T-helper 17 cell (primary cell): ENCODE measurements around the gene GTPBP4. TPM values are rescaled to one million over a fixed set of nuclear protein-coding genes. Genes with fewer than 3 reads are reported as not detected.
"Not testable (repeated sequence)": the region's sequence is repeated elsewhere in the genome, so short reads cannot be mapped to it uniquely, and the experiment has no call there.

Experiments used
- ATAC-seq: fragments of 150-1000 bp; cut with Tn5 transposase; 2 replicates; pipeline ENCODE4 v1.10.0; 2021; ENCODE audit warnings: mild to moderate bottlenecking, moderate library complexity
- DNase-seq, 3 donors: peaks; one replicate each; pipeline versions ENCODE4 v3.0.0 to v3.0.0-alpha.2; 2020 to 2021
- H3K9me3 ChIP-seq: one replicate; pipeline ENCODE4 v1.7.0; 2013; ENCODE audit warnings: low read length, mild to moderate bottlenecking; ENCODE audit not compliant: control insufficient read depth, poor library complexity, severe bottlenecking
- H3K27ac Mint-ChIP-seq: one replicate; pipeline ENCODE4 v1.8.0; 2022; ENCODE audit warnings: mild to moderate bottlenecking, moderate library complexity, mixed read lengths
- H3K27me3 Mint-ChIP-seq: one replicate; pipeline ENCODE4 v1.8.0; 2022; ENCODE audit warnings: mixed read lengths
- H3K36me3 Mint-ChIP-seq: one replicate; pipeline ENCODE4 v1.8.0; 2022; ENCODE audit warnings: low read depth, mixed read lengths
- H3K4me1 Mint-ChIP-seq: one replicate; pipeline ENCODE4 v1.8.0; 2022; ENCODE audit warnings: mild to moderate bottlenecking, mixed read lengths
- H3K4me3 Mint-ChIP-seq: one replicate; pipeline ENCODE4 v1.8.0; 2022; ENCODE audit warnings: mild to moderate bottlenecking, moderate library complexity, mixed read lengths
- total RNA-seq, 4 donors: library from RNA in 2 of 4; stranded (reverse) in 2 of 4; gene quantifications; one replicate each; pipeline ENCODE4 v1.2.3 and lab custom pipeline; 2022 to 2026

GTPBP4 gene
- total RNA-seq, 2 donors from 2014 or later = 44.4 to 52.7 TPM

DNA sequence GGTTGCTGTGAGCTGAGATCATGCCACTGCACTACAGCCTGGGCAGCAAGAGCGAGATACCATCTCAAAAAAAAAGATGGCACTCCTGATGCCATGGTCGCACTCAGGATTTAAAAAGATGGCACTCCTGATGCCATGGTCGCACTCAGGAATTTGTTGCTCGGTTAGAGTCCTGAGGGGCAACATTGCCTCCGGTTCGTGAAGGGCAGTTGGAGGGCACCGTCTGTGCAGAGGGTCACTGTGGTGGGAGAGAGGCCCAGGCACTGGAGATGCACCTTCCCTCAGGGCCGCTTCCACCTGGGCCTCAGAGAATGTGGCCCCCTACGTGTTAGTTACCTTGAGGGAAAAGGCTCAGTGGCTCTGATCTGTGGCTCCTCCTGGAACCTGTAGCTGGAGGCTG, 18.3 kb downstream of the GTPBP4 start:
- peaks cover 7% of the 10 kb centered on the region for H3K9me3 ChIP-seq
- H3K27me3 Mint-ChIP-seq = no peaks in the 10 kb centered on the region
- peak overlapping the region; percentile 19 for H3K4me3 Mint-ChIP-seq
- H3K36me3 Mint-ChIP-seq = peaks cover 16% of the 10 kb centered on the region
- ATAC-seq = no peak
- H3K4me1 Mint-ChIP-seq = peaks cover 11% of the 10 kb centered on the region
- no peak for DNase-seq
- H3K27ac Mint-ChIP-seq = no peak overlapping the region

- Mint-ChIP-seq H3K27ac (peak overlapping the region; percentile 47), H3K4me3 (no peak overlapping the region), H3K4me1 (peaks cover 11% of the 10 kb centered on the region), H3K27me3 (no peaks in the 10 kb centered on the region), H3K36me3 (peaks cover 19% of the 10 kb centered on the region)
- DNase-seq (no peak), ATAC-seq (no peak)
- H3K9me3 ChIP-seq = peaks cover 3% of the 10 kb centered on the region
These were observed 19.3 kb downstream of the GTPBP4 start for GRCh38 chr10:1007583-1007982.

DNA sequence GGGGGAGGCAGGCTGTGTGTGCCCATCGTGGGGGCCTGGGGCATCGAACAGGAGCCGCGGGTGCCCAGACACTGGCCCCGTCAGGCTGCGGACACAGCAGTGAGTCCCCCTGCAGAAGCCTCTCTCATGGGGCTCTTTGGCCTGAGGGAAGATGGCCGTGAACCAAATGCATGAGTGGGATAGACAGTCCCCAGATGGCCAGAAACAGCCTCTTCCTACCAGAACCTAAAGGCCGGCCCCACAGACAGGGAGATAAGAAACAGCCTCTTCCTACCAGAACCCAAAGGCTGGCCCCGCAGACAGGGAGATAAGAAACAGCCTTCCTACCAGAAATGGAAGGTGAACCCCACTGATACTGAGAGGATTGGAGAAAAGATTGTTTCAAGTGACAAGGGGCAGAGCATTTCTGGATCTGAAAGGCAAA, 20.8 kb downstream of the GTPBP4 start:
- H3K4me1 Mint-ChIP-seq = peaks cover 11% of the 10 kb centered on the region
- no peak for ATAC-seq
- H3K27ac Mint-ChIP-seq = peak overlapping the region; percentile 53
- no peak overlapping the region for H3K4me3 Mint-ChIP-seq
- H3K27me3 Mint-ChIP-seq = no peaks in the 10 kb centered on the region
- no peaks in the 10 kb centered on the region for H3K9me3 ChIP-seq
- DNase-seq = no peak
- H3K36me3 Mint-ChIP-seq = peaks cover 16% of the 10 kb centered on the region

- not testable (repeated sequence) for H3K27ac Mint-ChIP-seq, H3K4me3 Mint-ChIP-seq, DNase-seq, H3K27me3 Mint-ChIP-seq, H3K9me3 ChIP-seq, ATAC-seq
- Mint-ChIP-seq H3K4me1 (peaks cover 11% of the 10 kb centered on the region), H3K36me3 (peaks cover 16% of the 10 kb centered on the region)
These were observed 21.7 kb downstream of the GTPBP4 start for GRCh38 chr10:1009947-1010346.

- no peak overlapping the region for H3K27ac Mint-ChIP-seq
These were observed 22.5 kb downstream of the GTPBP4 start for GRCh38 chr10:1010703-1011102.

GRCh38 chr10:1011696-1012095, 23.5 kb downstream of the GTPBP4 start:
- Mint-ChIP-seq H3K27ac (peak overlapping the region; percentile 19), H3K4me1 (peaks cover 11% of the 10 kb centered on the region), H3K4me3 (peak overlapping the region; percentile 52), H3K36me3 (peaks cover 16% of the 10 kb centered on the region), H3K27me3 (no peaks in the 10 kb centered on the region)
- DNase-seq (no peak), ATAC-seq (no peak)
- H3K9me3 ChIP-seq = no peaks in the 10 kb centered on the region

More at GRCh38 chr10:1010703-1011102, 22.5 kb downstream of the GTPBP4 start:
- ATAC-seq (no peak), DNase-seq (no peak)
- peaks cover 11% of the 10 kb centered on the region for H3K4me1 Mint-ChIP-seq
- H3K36me3 Mint-ChIP-seq = peaks cover 16% of the 10 kb centered on the region
- no peaks in the 10 kb centered on the region for H3K9me3 ChIP-seq
- H3K27me3 Mint-ChIP-seq = no peaks in the 10 kb centered on the region
- no peak overlapping the region for H3K4me3 Mint-ChIP-seq

DNA sequence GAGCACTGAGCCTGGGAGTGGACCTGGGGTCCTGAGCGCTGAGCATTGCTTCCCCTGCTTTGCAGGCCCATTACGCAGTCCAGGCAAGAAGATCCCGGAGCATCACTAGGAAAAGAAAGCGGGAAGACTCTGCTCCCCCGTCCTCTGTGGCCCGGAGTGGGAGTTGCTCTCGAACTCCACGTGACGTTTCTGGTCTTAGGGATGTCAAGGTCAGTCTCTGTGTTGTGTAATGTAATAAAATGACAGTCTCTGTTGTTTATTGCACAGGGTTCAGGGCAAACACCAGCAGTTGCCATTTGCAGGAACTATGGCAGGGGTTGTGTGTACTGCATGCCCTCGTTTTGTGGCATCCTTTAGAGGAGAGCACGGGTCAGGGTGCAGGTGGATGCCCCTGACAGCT, 27.5 kb downstream of the GTPBP4 start:
- ATAC-seq (no peak), DNase-seq (no peak)
- peaks cover 19% of the 10 kb centered on the region for H3K36me3 Mint-ChIP-seq
- no peaks in the 10 kb centered on the region for H3K9me3 ChIP-seq
- peak overlapping the region; percentile 51 for H3K27ac Mint-ChIP-seq
- H3K27me3 Mint-ChIP-seq = no peaks in the 10 kb centered on the region
- H3K4me3 Mint-ChIP-seq = no peak overlapping the region
- H3K4me1 Mint-ChIP-seq = peaks cover 5% of the 10 kb centered on the region

GRCh38 chr10:1019362-1019761, 31.1 kb downstream of the GTPBP4 start:
- peaks cover 9% of the 10 kb centered on the region for H3K36me3 Mint-ChIP-seq
- ATAC-seq (no peak), DNase-seq (no peak)
- no peak overlapping the region for H3K27ac Mint-ChIP-seq
- no peaks in the 10 kb centered on the region for H3K27me3 Mint-ChIP-seq
- peaks cover 2% of the 10 kb centered on the region for H3K4me1 Mint-ChIP-seq
- no peak overlapping the region for H3K4me3 Mint-ChIP-seq
- no peaks in the 10 kb centered on the region for H3K9me3 ChIP-seq

DNA sequence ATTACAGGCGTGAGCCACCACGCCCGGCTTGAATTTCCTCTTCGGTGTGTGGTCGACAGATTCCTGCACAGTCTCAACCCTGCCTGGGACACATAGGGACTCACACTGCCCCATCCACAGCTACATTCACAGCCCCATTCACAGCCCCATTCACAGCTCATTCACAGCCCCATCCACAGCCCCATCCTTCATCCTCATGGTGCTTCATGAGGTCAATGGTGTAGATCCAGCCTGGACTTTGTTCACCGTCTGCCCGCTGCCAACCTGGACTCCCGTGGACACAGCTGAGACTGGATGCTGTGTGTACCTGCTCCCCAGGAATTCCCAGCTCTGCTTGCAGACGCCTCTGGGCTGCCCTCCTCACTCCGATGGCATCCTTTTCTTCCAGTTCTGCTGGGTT, 32.2 kb downstream of the GTPBP4 start:
- Mint-ChIP-seq H3K4me1 (peaks cover 2% of the 10 kb centered on the region), H3K36me3 (peaks cover 9% of the 10 kb centered on the region), H3K4me3 (no peak overlapping the region), H3K27me3 (no peaks in the 10 kb centered on the region), H3K27ac (no peak overlapping the region)
- H3K9me3 ChIP-seq = no peaks in the 10 kb centered on the region
- DNase-seq = no peak
- no peak for ATAC-seq

DNA sequence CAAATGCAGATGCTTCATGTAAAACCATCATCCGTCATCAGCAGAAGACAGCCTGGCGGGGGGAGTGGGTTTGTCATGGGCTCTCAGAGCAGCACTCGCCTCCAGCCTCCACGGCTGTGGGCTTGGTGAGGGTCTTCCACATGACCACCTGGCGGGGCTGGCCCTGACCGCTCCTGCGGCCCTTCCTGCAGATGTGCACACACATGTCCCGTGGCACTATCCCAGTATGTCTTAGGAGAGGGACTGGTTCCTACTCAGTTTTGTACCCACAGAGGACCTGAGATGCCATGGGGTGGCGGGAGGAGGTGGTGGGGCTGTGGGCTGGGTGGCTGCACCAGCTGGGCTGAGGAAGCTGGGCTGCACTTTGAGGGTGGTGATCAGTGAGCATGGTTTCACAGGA, 32.7 kb downstream of the GTPBP4 start:
- Mint-ChIP-seq H3K27ac (no peak overlapping the region), H3K36me3 (peaks cover 9% of the 10 kb centered on the region), H3K4me3 (no peak overlapping the region), H3K4me1 (peaks cover 2% of the 10 kb centered on the region), H3K27me3 (no peaks in the 10 kb centered on the region)
- H3K9me3 ChIP-seq = no peaks in the 10 kb centered on the region
- DNase-seq = no peak
- ATAC-seq = no peak

DNA sequence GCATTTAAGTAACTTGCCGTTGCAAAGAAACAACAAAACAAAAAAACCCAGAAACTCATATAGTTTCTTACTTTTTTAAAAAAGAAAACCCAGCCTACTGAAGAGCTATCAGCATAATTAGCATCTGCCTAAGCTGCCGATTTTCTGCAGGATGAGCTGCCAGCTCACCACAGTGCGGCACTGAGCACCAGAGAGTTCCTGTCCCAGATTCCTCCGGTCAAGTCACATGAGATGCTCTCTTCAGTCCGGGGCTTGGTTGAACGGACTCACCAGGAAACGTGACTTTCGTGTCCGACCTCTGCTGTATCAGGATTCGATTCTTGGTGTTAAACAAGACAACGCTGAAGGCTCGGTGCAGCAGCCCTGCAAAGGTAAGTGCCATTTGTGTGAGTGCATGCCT, 34.2 kb downstream of the GTPBP4 start:
- no peak for DNase-seq
- ATAC-seq = no peak
- Mint-ChIP-seq H3K27me3 (no peaks in the 10 kb centered on the region), H3K36me3 (peaks cover 5% of the 10 kb centered on the region), H3K27ac (no peak overlapping the region), H3K4me1 (peaks cover 2% of the 10 kb centered on the region), H3K4me3 (no peak overlapping the region)
- H3K9me3 ChIP-seq = no peaks in the 10 kb centered on the region

DNA sequence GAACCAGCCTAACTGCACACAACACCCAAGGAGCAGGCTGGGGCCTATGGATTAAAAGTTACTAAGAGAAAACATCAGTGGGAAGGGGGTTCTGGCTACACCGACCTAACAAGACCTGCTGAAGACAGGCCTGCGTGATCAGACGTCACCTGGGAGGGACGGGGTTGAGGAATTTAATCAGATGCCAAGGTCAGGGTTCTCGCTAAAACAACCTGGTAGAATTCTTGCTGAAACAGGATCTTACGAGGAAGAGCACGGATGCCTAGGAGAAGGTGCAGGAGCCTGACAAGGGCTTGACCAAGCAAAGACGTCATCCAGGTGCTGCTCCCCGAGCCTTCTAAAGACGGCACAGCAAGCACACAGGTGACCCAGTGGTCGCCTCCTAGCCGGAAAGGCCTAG, 35.9 kb downstream of the GTPBP4 start:
- no peak for DNase-seq
- H3K27me3 Mint-ChIP-seq = no peaks in the 10 kb centered on the region

GRCh38 chr10:1025683-1026082, 37.4 kb downstream of the GTPBP4 start, which contains the start of gene IDI2:
Gene IDI2, minus strand, starts transcription at chr10:1025859. Its CDS starts 1,136 bp downstream, at chr10:1024723.
- Mint-ChIP-seq H3K4me3 (no peak within 1 kb of the TSS), H3K36me3 (no peaks in the 10 kb centered on the region), H3K27ac (no peak within 1 kb of the TSS), H3K27me3 (no peaks in the 10 kb centered on the region), H3K4me1 (no peaks in the 10 kb centered on the region)
- ATAC-seq = no peak
- H3K9me3 ChIP-seq = no peaks in the 10 kb centered on the region
- DNase-seq = no peak

More for the DNA sequence above, 35.9 kb downstream of the GTPBP4 start:
- Mint-ChIP-seq H3K27ac (no peak overlapping the region), H3K4me1 (peaks cover under 1% of the 10 kb centered on the region), H3K36me3 (peaks cover 1% of the 10 kb centered on the region), H3K4me3 (no peak overlapping the region)
- ATAC-seq = no peak
- no peaks in the 10 kb centered on the region for H3K9me3 ChIP-seq

DNA sequence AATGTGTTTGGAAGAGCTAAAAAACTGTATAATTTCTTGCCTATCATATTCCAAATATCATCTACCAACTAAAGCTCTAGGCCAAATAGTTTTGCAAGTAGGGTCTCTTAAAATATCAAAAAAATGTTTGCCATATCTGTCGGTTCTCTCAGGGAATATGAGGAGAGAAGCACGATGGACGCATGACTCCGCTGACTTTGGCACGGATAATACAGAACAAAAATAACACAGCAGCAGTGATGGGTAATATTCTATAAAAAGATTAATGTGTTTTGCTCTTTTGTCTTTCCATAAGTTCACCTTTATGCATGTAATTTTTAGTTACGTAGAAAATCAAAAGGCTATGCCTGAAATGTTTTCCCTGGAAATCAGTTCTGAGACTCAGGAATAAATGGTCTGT, 38.3 kb downstream of the GTPBP4 start:
- Mint-ChIP-seq H3K4me3 (no peak overlapping the region), H3K27ac (no peak overlapping the region), H3K27me3 (no peaks in the 10 kb centered on the region), H3K4me1 (no peaks in the 10 kb centered on the region), H3K36me3 (no peaks in the 10 kb centered on the region)
- DNase-seq = no peak
- no peaks in the 10 kb centered on the region for H3K9me3 ChIP-seq
- ATAC-seq = no peak
